H9 (cell line): ENCODE data around the gene COG8. TPM values are rescaled to one million over a fixed set of nuclear protein-coding genes. Genes with fewer than 3 reads are reported as not detected.

Experiments
- DNase-seq: peaks from one replicate; pipeline ENCODE4 v3.0.0-alpha.2; 2017
- H2AFZ ChIP-seq: one replicate; pipeline ENCODE4 v1.6.1; 2013; ENCODE audit warnings: mild to moderate bottlenecking, low read length, control low read depth, moderate library complexity
- H2AK5ac ChIP-seq: 2 replicates; pipeline ENCODE4 v1.6.1; 2013; ENCODE audit warnings: low read length, control low read depth, mixed read lengths; ENCODE audit not compliant: insufficient read length
- H2BK120ac ChIP-seq: one replicate; pipeline ENCODE4 v1.6.1; 2013; ENCODE audit warnings: low read depth, mild to moderate bottlenecking, low read length, control low read depth, inconsistent platforms; ENCODE audit not compliant: poor library complexity, severe bottlenecking
- H2BK12ac ChIP-seq: 2 replicates; pipeline ENCODE4 v1.6.1; 2013; ENCODE audit warnings: low read length, control low read depth, mixed read lengths, low read depth; ENCODE audit not compliant: insufficient read length
- H2BK15ac ChIP-seq: 2 replicates; pipeline ENCODE4 v1.6.1; 2013; ENCODE audit warnings: low read depth, low read length, control low read depth
- H2BK20ac ChIP-seq: one replicate; pipeline ENCODE4 v1.6.1; 2013; ENCODE audit warnings: low read depth, mild to moderate bottlenecking, low read length, control low read depth, inconsistent platforms; ENCODE audit not compliant: poor library complexity, severe bottlenecking
- H2BK5ac ChIP-seq: 2 replicates; pipeline ENCODE4 v1.6.1; 2013; ENCODE audit warnings: low read length, control low read depth, mixed read lengths; ENCODE audit not compliant: insufficient read length
- H3K14ac ChIP-seq: 2 replicates; pipeline ENCODE4 v1.6.1; 2013; ENCODE audit warnings: low read length, control low read depth; ENCODE audit not compliant: insufficient read depth
- H3K18ac ChIP-seq: 2 replicates; pipeline ENCODE4 v1.6.1; 2013; ENCODE audit warnings: low read depth, mild to moderate bottlenecking, mixed read lengths, low read length, control low read depth; ENCODE audit not compliant: insufficient read length
- H3K23ac ChIP-seq: 2 replicates; pipeline ENCODE4 v1.6.1; 2013; ENCODE audit warnings: low read length, control low read depth, mixed read lengths, low read depth; ENCODE audit not compliant: insufficient read length
- H3K23me2 ChIP-seq: 2 replicates; pipeline ENCODE4 v1.6.1; 2013; ENCODE audit warnings: low read depth, mild to moderate bottlenecking, mixed read lengths, low read length, control low read depth; ENCODE audit not compliant: insufficient read length, poor library complexity, severe bottlenecking
- H3K27ac ChIP-seq: 2 replicates; pipeline ENCODE4 v1.5.1; 2013; ENCODE audit warnings: low read length, control low read depth, mixed read lengths, low read depth; ENCODE audit not compliant: insufficient read length
- H3K27me3 ChIP-seq: 2 replicates; pipeline ENCODE4 v1.6.1; 2013; ENCODE audit warnings: low read length, control low read depth, inconsistent platforms; ENCODE audit not compliant: insufficient read depth
- H3K4ac ChIP-seq: 2 replicates; pipeline ENCODE4 v1.6.1; 2013; ENCODE audit warnings: low read depth, mild to moderate bottlenecking, control low read depth, inconsistent platforms, low read length, moderate library complexity
- H3K4me1 ChIP-seq: 2 replicates; pipeline ENCODE4 v1.6.1; 2013; ENCODE audit warnings: low read length, control low read depth, inconsistent platforms; ENCODE audit not compliant: insufficient read depth
- H3K4me2 ChIP-seq: 2 replicates; pipeline ENCODE4 v1.6.1; 2013; ENCODE audit warnings: low read length, control low read depth, mixed read lengths; ENCODE audit not compliant: insufficient read length, insufficient read depth
- H3K56ac ChIP-seq: 2 replicates; pipeline ENCODE4 v1.6.1; 2013; ENCODE audit warnings: low read depth, mild to moderate bottlenecking, mixed read lengths, low read length, control low read depth; ENCODE audit not compliant: insufficient read length
- H3K79me1 ChIP-seq: 2 replicates; pipeline ENCODE4 v1.6.1; 2013; ENCODE audit warnings: low read depth, mild to moderate bottlenecking, moderate library complexity, low read length, control low read depth, inconsistent platforms; ENCODE audit not compliant: insufficient read depth, poor library complexity, severe bottlenecking
- H3K79me2 ChIP-seq: 2 replicates; pipeline ENCODE4 v1.6.1; 2013; ENCODE audit warnings: low read length, control low read depth, inconsistent platforms; ENCODE audit not compliant: insufficient read depth
- H3K9ac ChIP-seq: 2 replicates; pipeline ENCODE4 v1.6.1; 2013; ENCODE audit warnings: low read length, control low read depth, mixed read lengths; ENCODE audit not compliant: insufficient read length; ENCODE audit errors: extremely low read depth
- H3K9me3 ChIP-seq: one replicate; pipeline ENCODE4 v1.6.1; 2013; ENCODE audit warnings: low read depth, low read length, inconsistent platforms; ENCODE audit not compliant: control insufficient read depth
- H3T11ph ChIP-seq: one replicate; pipeline ENCODE4 v1.6.1; 2013; ENCODE audit warnings: mild to moderate bottlenecking, low read length, control low read depth, inconsistent platforms
- H4K20me1 ChIP-seq: one replicate; pipeline ENCODE4 v1.6.1; 2013; ENCODE audit not compliant: control insufficient read depth, insufficient read length, insufficient read depth
- H4K5ac ChIP-seq: 2 replicates; pipeline ENCODE4 v1.6.1; 2013; ENCODE audit warnings: low read depth, mild to moderate bottlenecking, mixed read lengths, low read length, control low read depth; ENCODE audit not compliant: insufficient read length
- H4K8ac ChIP-seq: replicated peaks from 2 replicates; pipeline ENCODE4 v1.6.1; 2013; ENCODE audit warnings: low read length, control low read depth, mixed read lengths, low read depth; ENCODE audit not compliant: insufficient read length
- H4K91ac ChIP-seq: 2 replicates; pipeline ENCODE4 v1.6.1; 2013; ENCODE audit warnings: low read depth, mild to moderate bottlenecking, moderate library complexity, mixed read lengths, low read length, control low read depth; ENCODE audit not compliant: insufficient read length
- H3K27ac Mint-ChIP-seq, 3 experiments: 2 replicates in 2 of 3; 3 replicates in 1 of 3; pipeline ENCODE4 v1.8.0; 2020 to 2021; ENCODE audit warnings: mixed read lengths in 3 of 3, mild to moderate bottlenecking in 1 of 3, moderate library complexity in 1 of 3
- H3K27me3 Mint-ChIP-seq: 2 replicates; pipeline ENCODE4 v1.8.0; 2021; ENCODE audit warnings: low read depth, mild to moderate bottlenecking, moderate library complexity, mixed read lengths
- H3K36me3 Mint-ChIP-seq, 3 experiments: 2 replicates in 2 of 3; 3 replicates in 1 of 3; pipeline ENCODE4 v1.8.0; 2020 to 2021; ENCODE audit warnings: low read depth in 3 of 3, mixed read lengths in 3 of 3; ENCODE audit not compliant: insufficient read depth in 1 of 3
- H3K4me1 Mint-ChIP-seq, 2 experiments: 2 replicates each; pipeline ENCODE4 v1.8.0; 2020; ENCODE audit warnings: mixed read lengths in 2 of 2
- H3K4me3 Mint-ChIP-seq, 2 experiments: 2 replicates in 1 of 2; 3 replicates in 1 of 2; pipeline ENCODE4 v1.8.0; 2020 to 2021; ENCODE audit warnings: mild to moderate bottlenecking in 2 of 2, mixed read lengths in 2 of 2, moderate library complexity in 1 of 2
- H3K9me3 Mint-ChIP-seq, 2 experiments: 2 replicates in 1 of 2; 3 replicates in 1 of 2; pipeline ENCODE4 v1.8.0; 2020; ENCODE audit warnings: mild to moderate bottlenecking in 2 of 2, mixed read lengths in 2 of 2, moderate library complexity in 1 of 2
- CTCF ChIP-seq: fragments of 200-600 bp; sonication (generic); conservative IDR thresholded peaks from 3 replicates; pipeline ENCODE4 v1.8.0; 2021; ENCODE audit warnings: antibody characterized with exemption, mild to moderate bottlenecking
- WGBS: extraction: QIAGEN DNeasy Blood & Tissue Kit; methylation state at CpG from one replicate; pipeline ENCODE4 v1.1.7; 2013; ENCODE audit warnings: missing lambda C conversion rate, low lambda C conversion rate, mixed read lengths; ENCODE audit not compliant: insufficient read length; ENCODE audit errors: extremely low coverage; 5-methylcytosine and 5-hydroxymethylcytosine counted together
- total RNA-seq: library from RNA; stranded (reverse); gene quantifications from 2 replicates; pipeline ENCODE4 v1.2.1, GENCODE V29; 2021

COG8 gene
- total RNA-seq, 1 experiment from 2014 or later: 52.3 TPM

GRCh38 chr16:69368866-69369265 is 29.5 kb upstream of the COG8 start:
- H3K4me1 Mint-ChIP-seq: no peaks in the 10 kb centered on the region
- DNase-seq: no peak
- H3K27me3 Mint-ChIP-seq: no peaks in the 10 kb centered on the region
- Histone ChIP-seq H3K79me2 (no peaks in the 10 kb centered on the region), H3T11ph (no peak overlapping the region), H3K14ac (no peak overlapping the region), H2BK120ac (no peak overlapping the region), H3K18ac (no peak overlapping the region), H3K56ac (no peak overlapping the region), H2BK15ac (no peak overlapping the region), H3K23ac (no peak overlapping the region), H4K5ac (no peak overlapping the region), H3K79me1 (peaks cover 3% of the 10 kb centered on the region), H3K4ac (no peak overlapping the region), H3K4me2 (no peak overlapping the region), H4K91ac (no peak overlapping the region), H3K27ac (no peak overlapping the region), H3K9ac (no peak overlapping the region), H3K4me1 (no peaks in the 10 kb centered on the region), H3K23me2 (no peaks in the 10 kb centered on the region), H4K20me1 (no peaks in the 10 kb centered on the region), H3K9me3 (no peaks in the 10 kb centered on the region), H2AK5ac (no peak overlapping the region), H2BK5ac (no peak overlapping the region), H4K8ac (no peak overlapping the region), H2BK20ac (no peak overlapping the region), H2AFZ (no peak overlapping the region), H3K27me3 (no peaks in the 10 kb centered on the region), H2BK12ac (no peak overlapping the region)
- no CpG with 5 or more reads among the region's 4 CpGs for WGBS
- TF ChIP-seq CTCF: no peak
- H3K4me3 Mint-ChIP-seq: no peak overlapping the region
- H3K36me3 Mint-ChIP-seq: peaks cover 32 to 80% (median 70%) of the 10 kb centered on the region in 3 experiments; a peak in 6 of 7 replicates
- no peaks in the 10 kb centered on the region for H3K9me3 Mint-ChIP-seq
- H3K27ac Mint-ChIP-seq: no peak overlapping the region
